CD4-positive, alpha-beta T cell treated with Interleukin-1 beta for 1 hour (primary cell): Measurements from ENCODE around the gene TOX4.

ENCODE experiments used
- DNase-seq, 2 donors: peaks; one replicate each; pipeline ENCODE4 v3.0.0-alpha.2; 2020 to 2022

The TOX4 gene

DNA sequence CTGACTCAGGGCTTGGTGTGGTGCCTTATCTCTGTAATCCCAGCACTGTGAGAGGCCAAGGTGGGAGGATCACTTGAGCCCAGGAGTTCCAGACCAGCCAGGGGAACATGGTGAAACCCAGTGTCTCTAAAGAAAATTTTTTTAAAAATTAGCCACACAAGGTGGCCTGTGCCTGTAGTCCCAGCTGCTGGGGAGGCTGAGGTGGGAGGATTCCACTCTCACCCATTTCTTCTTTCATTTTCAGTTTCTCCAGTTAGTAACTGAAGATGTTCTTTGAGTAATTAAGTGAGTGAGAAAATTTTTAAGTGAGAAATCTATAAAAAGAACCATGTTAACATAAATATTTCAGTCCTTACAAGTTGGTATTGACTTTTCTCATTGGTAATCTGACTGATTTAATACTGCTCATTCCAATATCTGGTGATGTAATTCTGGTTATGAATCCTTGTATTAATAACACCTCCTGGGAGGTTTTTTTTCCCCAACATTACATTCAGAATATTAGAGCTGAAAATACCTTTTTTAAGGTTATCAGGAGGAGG is 28.1 kb downstream of the TOX4 start:
- DNase-seq: peak in 1 of 2 donors; percentile 32

DNA sequence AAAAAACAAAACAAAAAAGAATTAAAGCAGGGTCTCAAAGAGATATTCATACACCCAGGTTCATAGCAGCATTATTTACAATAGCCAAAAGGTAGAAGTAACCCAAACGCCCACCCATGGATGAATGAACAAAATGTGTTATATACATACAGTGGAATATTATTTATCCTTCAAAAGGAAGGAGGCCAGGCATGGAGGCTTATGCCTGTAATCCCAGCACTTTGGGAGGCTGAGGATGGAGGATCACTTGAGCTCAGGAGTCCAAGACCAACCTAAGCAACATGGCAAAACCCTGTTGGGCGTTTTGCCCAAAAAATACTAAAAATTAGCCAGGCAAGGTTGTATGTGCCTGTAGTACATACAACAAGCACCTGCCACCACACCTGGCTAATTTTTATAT is 29.6 kb downstream of the TOX4 start:
- no peak for DNase-seq

DNA sequence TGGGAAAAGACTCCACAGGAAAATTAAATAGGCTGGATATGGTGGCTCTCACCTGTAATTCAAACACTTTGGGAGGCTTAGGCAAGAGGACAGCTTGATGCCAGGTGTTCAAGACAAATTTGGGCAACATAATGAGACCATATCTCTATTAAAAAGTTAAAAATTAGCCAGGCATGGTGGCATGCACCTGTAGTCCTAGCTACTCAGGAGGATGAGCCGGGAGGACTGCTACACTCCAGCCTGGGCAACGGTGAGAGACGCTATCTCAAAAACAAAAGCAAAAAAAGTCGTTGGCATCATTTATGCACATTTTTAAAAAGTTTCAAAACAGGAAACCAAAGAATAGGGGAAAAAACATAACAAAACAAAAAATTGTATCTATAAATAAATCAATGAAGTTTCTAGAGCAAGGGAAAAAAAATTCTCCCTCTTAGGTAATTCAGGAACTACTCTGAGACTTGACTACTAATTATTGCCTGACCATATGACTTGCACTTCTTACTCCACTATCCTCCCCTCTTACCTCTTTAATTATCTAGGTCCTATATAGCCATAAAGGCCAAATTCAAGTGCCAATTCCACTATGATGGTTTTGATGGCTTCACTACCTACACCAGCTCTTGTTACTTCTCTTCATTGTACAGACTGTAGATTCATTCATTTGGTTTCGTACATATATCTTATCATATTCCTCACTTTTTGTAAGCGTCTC is 32.6 kb downstream of the TOX4 start:
- peak in 1 of 2 donors; percentile 18 for DNase-seq

DNA sequence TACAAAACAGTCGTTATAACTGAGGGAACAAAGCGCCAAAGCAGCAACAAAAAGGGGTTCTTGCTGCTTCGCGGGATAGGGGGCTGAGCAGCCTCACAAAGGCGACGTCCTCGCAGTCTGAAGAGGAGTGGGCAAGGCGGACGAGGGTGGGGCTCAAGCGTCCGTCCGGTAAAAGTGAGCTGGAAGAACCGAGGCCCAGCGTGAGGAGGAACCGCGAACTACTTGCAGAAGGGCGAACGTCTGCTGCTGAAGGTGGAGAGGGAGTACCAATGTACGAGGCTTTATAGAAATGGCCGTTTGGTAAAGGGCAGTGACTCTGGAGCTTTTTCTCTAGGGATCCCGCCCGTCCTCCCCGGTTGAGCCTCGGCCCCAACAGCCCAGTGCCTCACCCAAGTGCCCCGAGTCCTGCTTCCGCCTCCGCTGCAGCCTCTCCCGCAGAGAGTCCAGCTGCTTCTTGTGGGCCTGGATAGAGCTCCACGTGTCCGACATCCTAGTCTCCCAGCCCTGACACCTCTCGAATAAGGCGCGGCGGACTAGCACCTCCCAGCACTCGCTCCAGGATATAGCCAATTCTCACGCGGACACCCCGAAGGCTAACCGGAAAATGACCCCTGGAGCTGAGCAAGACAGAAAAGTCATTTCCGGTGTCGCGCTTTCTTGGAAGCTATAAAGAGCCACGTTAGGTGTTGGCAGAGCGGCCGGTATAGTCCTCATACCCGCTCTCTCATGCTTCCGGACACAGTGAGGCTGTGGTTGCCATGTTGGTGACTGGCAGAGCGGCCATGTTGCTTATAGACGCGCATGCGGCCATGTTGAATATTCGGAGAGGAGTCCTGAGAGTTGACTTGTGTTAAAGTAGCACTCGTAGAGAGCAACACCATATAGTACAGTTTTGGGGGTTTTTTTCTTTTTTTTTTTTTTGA is 34.0 kb downstream of the TOX4 start, which contains the start of gene METTL3:
METTL3 (minus strand) TSS at position 606 of the 923 bp plus-strand sequence; CDS start at position 489, 117 bp downstream.
- DNase-seq: peak; percentile 96

DNA sequence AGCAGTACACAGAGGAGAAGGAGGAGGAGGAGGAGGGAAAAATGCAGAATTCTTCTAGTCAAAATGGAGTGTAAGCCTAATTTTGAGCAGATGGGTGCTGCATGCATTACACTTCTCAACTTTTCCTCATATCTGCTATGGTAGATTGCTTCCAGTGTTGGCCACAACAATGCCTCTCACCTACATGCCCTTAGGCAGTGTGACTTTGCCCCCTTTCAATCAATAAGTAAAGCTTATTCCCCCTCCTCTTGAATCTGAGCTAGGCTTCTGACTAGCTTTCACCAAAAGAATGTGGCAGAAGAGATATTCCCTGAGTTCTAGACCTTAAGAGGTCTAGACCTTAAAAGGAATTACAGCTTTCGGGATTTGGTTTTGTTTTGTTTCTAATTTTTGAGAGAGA is 37.3 kb downstream of the TOX4 start:
- no peak for DNase-seq

DNA sequence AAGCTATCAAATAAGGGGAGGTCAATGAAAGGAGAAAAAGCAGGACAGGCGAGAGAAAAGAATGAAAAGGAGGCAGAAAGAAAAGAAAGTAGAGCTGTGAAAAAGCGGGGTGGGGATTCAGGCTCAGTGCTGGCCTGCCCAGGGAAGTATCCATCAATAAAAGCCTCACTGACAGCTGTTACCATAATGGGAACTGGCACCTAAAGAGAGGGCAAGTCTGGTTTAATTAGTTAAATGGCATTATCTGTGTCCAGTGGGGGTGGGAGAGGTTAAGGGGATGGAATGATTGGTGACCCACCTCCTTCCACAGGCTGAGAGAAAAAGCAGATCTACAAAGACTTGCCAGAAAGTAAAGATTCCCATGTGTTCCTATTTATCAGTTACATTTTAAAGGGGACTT is 41.7 kb downstream of the TOX4 start:
- DNase-seq: no peak

DNA sequence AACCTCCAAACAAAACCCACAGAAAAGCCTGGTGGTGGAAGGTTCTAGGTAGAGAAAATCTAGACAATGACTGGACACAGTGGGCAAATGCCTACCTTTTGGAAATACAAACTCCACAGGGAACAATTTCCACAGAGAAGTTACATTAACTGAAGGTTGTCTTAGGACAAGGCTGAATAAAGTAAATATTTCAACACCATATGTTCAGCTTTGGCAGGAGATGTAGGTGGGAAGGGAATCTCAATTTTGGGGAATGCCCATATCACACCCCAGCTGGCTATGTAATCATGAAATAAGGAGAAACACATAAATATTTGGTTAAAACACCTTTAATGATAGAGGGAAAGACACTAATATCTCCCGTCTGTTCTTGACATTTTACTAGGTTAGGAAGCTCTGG is 43.8 kb downstream of the TOX4 start:
- DNase-seq: no peak

DNA sequence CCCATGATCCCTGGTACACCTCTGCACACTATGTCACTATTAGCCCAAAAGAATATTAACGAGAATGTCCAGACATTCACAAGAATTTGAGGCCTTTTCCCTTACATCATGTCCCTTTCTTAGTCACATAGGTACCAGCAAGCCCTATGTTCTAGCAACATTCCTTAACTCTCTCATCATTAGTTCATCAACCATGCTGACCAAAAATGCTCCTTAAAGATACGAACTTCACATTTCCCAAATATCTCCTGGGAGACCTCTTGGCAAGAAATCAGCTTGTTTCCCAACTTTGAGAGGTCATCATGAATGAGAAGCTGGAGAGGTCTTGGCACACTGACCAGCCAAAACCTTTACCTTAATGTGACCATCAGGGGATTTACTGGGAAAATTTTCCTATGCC is 44.5 kb downstream of the TOX4 start:
- DNase-seq: no peak

DNA sequence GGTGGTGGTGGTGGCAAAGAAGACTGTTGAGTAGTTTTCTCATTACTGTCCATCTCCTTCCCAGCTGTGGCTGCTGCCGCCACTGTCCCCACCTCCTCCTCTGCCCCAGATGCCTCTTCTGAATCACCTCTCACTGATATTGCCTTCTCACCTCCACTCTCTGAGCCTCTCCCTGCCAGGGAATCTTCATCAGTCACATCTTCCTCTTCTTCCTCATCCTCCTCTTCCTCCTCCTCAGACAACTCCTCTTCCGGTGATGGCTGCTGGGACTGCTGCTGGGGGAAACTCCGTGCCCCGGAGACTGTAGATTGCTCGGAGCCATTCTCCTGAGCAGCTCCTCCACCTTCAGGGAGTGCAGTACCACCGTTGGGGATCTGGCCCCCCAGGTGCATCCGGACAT is 46.2 kb downstream of the TOX4 start:
- no peak for DNase-seq

DNA sequence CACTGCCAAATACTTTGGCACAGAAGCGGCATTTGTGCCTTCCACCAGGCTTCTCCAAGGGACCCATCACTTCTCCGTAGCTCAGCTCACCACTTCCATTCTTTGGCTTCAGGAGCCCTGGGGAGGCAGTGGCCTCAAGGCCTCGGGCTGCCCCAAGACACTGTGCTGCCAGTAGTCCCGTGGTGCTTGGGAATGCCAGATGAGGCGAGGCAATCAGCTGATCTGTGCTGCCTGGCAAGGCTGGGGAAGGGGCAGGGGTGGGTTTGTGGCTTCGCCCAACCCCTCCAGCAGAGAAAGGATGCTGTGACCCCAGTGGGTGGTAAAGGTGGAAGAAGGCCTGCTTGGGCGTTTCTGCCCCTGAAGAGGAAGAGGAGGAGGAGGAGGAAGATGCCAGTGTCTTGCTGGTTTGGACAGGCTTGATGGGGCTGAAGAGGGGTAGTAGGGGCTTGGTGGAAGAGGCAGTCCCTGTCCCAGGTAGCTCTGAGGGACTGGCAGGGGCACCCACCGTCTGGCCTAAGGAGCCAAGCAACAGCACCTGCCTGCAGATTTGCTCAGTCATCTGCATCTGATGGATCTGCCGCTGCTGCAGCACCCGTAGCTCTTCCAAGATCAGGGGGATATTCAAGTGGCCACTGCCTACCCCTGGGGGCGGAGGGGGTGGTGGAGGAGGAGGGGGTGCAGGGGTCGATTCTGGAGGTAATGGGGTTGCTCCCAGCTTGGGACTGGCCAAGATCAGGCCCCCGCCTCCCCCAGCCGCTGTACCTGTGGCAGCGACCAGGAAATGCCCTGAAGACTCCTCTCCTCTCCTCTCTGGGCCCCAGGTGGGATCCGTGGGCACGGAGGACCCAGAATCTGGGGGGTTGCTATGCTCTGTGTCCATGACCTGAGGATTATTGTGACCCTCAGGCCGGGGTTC is 47.8 kb downstream of the TOX4 start:
- DNase-seq: no peak

DNA sequence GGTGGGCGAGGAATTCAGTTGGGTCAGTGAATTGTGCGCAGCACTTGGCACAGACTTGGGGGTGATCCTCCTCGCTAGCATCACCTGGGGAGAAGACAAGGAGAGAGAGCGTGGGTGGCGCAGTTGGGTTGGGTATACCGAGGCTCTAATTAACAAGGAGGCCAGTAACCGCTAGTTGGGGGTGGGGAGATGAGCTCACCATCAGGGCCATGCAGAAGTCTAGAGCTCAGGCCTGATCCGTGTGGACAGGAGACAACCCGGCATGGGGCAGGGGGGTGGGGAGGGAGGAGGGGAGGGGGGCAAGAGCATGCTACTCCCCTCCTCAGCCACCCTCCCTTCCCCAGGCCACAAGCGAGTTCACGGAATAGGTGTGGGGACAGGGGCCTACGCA is 48.6 kb downstream of the TOX4 start:
- DNase-seq: no peak

DNA sequence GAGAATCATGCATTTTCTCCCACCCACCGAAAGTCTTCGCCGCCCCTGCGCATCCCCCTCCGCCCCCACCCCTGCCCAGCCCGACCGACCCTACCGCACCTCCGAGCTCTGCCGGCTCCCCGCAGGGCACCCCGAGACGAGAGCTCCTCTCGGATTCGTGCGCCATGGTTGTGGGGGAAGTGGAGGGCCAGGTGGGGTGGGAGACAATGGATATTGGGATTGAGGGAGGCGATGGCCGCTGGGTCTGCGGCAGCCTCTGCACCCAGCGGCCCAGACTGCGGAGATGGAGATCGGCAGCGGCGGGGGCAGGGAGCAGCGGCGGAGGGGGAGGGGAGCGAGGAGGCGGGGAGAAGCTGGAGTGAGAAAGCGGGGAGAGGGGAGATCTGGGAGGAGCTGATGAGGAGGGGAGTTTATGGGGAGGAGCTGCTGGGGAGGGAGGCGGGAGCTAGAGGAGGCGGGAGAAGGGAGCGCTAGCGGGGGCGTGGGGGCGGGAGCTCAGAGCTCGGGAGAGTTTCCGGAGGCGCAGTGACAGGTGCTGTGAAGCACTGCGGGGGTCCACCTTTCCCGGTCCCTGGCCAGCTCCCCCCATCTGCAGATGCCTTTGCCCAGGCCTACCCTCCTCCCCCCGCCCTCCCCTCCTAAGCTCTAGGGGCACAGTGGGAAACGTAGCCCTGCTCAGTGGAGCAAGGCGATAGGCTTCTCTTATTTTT is 49.1 kb downstream of the TOX4 start, which contains the start of gene SALL2:
SALL2 (minus strand) TSS at position 385 of the 710 bp plus-strand sequence; CDS start at position 166, 219 bp downstream.
- DNase-seq: peak; percentile 54 to 65

DNA sequence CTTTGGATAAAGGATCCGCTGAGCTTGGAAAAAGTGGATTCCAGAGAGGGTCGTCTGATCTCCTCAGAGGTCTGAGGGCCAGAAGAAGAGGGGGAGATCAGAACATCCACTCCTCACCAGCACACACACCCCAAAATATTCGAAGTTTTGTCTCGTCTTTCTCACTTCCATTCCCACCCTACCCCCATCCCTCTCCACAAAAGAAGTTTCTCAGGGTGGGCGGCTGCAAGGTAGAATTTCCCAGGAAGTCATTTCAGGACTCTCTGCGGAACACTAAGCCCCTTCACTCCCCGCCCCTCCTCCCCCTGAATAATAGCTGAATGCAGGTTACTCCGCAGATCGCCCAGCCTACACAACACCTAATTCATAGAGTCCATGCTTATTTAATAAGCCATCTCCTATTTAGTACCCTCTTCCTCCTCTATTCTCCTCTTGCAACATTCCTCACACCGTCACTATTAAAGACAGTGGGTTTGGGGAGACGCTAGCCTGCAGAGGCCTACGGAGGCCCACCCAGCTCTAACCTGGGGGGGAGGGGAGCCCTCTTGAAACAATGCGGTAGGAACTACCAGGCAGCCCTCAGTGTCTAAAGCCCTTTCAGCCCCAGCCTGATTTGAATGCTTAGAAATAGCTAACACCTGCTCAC is 49.8 kb downstream of the TOX4 start:
- DNase-seq: no peak

DNA sequence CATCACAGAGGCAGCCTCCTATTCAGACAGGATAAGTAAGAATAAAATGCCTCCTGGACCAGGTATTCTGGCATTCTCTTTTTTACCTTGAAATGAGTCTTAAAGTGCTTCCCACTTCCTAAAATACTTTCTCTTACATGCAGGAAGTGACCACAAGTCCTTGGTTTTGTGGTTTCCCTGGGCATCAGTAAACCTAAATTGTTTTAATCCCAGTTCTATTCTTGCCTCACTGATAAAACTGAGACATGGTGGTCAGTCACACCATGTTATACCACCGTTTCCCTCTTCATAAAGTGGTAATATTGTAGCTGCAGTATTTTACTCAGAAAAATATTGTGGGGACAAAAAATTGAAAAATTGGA is 50.3 kb downstream of the TOX4 start:
- DNase-seq: no peak

DNA sequence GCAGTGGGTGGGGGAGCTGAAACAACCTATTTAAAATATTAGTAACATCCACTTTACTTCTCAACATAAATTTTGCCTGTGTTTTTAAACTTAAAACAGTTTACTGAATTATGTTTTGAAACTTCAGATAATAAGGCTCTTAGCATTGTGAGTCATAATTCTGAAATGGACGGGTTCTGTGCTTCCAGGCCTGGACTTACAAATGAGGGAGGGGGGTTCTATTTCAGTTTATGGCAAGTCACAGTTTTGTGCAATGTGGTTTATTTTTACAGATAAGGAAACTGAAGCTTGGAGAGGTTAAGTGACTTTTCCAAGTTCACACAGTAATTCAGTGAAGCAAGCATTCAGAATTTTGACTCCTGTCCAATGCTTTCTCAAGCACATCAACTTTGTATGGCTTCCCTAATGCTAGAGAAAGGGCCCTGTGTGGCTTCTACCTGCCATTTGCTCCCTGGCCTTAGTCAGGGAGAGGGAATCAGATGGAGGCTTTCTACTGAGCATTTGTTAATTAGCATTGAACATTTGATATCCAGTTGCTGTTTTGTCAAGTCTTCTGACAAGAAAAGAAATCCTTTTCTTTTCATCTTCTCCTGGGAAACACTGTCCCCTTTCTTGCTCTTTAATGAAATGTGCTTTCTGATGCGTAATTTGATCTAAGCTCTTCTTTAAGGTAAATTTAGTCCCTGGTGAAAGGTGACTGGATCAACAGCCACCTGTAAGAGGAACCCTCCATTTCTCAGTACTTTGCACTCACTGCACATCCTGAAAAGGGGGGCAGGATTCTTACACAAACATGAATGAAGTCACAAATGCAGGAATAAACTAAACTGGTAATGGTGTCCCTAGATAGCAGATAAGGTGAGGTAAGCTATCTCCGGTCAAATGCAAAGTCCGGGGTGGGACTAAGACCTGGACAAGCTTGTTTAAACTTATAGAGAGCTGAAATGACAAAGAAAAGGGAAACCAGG is 51.7 kb downstream of the TOX4 start:
- no peak for DNase-seq

DNA sequence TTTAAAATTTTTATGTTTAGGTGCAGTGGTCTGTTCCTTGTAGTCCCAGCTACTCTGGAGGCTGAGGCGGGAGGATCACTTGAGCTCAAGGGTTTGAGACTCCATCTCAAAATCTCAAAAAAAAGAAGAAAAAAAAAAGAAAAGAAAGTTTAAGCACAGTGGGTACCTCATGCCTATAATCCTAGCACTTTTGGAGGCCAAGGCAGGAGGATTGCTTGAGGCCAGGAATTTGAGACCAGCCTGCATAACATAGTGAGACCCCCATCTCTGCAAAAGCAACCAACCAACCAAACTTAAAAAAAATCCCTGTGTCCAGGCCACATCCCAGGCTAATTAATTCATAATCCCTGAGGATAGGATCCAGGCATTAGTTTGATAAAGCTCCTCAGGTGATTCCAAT is 52.5 kb downstream of the TOX4 start:
- no peak for DNase-seq

DNA sequence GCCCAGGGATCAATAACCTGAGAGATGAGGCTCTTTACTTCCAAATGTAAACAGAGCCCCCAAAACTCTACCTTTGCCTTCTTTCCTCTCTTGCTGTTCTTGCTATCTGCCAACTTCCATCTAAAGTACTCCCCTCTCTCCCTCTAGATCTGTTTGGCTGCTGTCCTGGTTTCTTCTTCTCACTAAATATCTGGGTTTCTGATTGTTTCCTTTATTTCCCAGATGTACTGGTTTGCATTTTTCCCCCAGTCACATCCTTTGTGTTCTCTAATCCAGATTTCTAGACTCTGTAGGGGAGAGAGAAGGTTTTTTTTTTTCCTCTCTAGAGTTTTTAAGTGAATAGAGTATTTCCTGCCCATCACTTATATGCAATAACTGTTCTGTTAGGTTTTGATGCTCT is 56.3 kb downstream of the TOX4 start:
- no peak for DNase-seq

DNA sequence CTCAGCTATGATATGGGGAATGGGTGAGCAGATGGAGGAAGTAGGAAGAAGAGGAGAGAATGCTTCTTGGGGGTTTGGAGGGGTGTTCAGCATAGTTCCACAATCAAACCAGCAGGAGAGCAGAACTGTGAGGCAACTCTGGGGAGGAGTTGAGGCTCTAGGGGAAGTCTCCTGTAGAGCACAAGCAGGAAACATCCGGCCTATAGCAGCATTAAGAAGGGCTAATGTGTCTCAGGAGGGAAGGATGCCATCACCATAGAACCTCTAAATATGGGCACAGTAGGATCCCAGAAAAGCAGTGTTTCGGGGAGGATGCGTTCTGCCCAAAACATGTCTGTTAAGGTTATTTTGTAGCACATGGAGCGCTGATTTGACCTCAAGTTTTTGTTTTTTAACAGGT is 57.6 kb downstream of the TOX4 start:
- DNase-seq: no peak

DNA sequence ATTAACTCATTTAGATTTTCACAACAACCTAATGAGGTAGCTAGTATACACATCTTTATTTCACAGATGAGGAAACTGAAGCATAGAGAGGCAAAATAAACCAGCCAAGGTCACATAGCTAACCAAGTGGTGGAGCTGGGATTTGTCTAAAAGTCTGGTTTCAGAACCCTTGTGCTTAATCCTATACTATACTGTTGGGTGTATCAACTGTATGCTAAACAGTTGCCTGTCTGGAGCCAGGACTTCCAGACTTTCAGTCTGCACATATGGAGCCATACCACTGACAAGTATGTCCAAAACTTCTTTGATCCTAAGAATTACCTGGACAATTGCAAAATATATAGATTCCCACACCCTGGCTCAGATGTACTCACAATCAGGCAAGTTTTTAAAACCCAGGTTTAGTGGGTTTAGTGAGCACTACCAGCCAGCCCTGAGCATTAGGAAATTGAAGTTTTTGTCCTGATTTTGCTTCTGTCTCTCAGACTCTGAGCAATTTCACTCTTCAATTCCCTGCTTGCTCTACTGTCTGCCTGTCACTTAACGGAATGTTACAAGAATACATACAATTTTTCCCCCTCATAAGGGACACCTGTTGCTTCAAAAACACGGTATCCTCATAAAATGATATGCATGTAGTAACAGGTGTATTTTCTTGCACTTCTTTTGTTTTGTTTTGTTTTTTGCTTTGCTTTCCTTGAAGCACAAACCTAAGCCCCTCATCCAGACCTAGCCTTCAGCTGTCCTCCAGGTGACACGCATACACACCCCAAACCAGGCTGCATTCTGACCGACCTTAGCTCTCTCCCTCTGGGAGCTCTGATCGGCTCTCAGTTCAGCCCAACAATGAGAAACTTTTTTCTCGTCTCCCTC is 58.8 kb downstream of the TOX4 start:
- DNase-seq: no peak
